ENCODE measurements around the gene MPHOSPH8.

DNA sequence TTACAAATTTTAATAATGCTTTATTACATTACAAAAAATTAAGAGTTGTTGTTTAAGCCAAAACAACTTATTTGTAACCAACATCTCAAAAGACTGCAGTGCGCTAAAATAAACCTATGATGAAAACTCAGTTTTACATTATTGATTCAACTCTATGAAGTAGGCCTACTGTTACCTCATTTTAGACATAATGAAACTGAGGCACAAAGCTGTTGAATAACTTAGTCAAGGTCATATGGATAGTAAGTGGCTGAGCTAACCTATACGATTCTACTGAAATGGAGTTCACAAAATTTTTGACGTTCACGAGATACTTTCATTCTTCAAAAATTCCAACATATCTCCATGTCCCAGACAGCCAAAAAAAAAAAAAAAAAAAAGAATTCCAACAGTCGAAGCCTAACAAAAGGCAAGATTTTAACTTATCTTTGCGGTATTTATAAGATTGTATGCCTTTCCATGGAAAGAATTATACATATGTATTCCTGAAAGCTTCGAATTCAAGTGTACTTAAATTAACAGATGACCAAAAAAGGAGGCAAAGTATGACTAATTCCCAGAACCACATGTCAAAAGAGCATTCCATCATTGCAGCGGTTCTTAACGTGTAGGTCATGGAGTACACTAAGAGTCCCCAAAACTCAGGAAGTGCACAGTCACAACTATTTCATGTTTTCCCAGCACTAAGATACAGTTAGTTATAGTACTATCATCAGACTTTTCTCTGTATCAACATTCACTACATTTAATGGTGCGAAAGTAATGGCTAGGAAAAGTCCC is 79.9 kb downstream of the MPHOSPH8 start:
- TF ChIP-seq, protein P1, sequence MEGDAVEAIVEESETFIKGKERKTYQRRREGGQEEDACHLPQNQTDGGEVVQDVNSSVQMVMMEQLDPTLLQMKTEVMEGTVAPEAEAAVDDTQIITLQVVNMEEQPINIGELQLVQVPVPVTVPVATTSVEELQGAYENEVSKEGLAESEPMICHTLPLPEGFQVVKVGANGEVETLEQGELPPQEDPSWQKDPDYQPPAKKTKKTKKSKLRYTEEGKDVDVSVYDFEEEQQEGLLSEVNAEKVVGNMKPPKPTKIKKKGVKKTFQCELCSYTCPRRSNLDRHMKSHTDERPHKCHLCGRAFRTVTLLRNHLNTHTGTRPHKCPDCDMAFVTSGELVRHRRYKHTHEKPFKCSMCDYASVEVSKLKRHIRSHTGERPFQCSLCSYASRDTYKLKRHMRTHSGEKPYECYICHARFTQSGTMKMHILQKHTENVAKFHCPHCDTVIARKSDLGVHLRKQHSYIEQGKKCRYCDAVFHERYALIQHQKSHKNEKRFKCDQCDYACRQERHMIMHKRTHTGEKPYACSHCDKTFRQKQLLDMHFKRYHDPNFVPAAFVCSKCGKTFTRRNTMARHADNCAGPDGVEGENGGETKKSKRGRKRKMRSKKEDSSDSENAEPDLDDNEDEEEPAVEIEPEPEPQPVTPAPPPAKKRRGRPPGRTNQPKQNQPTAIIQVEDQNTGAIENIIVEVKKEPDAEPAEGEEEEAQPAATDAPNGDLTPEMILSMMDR (IDR thresholded peaks at IDR 0.05), result no peak
- no peak for TF ChIP-seq POLR2A (IDR thresholded peaks at IDR 0.05)

All from breast epithelium (tissue), 3 donors.